Right renal cortex interstitium (tissue), 3 donors: ENCODE results near the gene IYD. TPM values are rescaled to one million over a fixed set of nuclear protein-coding genes. Genes with fewer than 3 reads are reported as not detected.
A peak's percentile ranks its signal among the peaks of the same experiment; 100 is the strongest.
"Not testable (repeated sequence)": the region's sequence is repeated elsewhere in the genome, so short reads cannot be mapped to it uniquely, and the experiment has no call there.

Source experiments
- DNase-seq, 3 donors: peaks; one replicate each; pipeline ENCODE4 v3.0.0-alpha.2; 2013; ENCODE audit warnings: low read depth in 3 of 3, low spot score in 2 of 3
- polyA plus RNA-seq, 3 donors: library from polyadenylated mRNA; unstranded; fragments of 120-200 nt; gene quantifications; one replicate each; pipeline ENCODE4 v1.2.1, GENCODE V29; 2013; ENCODE audit not compliant: insufficient read length in 3 of 3

Gene IYD
- polyA plus RNA-seq, 3 donors: 3.0 to 5.5 (median 5.4) TPM

GRCh38 chr6:150426198-150426597, 57.4 kb downstream of the IYD start:
- DNase-seq: no peak

- peak in 1 of 3 donors; percentile 54 for DNase-seq
These were observed 58.3 kb downstream of the IYD start for GRCh38 chr6:150427037-150427602.

DNA sequence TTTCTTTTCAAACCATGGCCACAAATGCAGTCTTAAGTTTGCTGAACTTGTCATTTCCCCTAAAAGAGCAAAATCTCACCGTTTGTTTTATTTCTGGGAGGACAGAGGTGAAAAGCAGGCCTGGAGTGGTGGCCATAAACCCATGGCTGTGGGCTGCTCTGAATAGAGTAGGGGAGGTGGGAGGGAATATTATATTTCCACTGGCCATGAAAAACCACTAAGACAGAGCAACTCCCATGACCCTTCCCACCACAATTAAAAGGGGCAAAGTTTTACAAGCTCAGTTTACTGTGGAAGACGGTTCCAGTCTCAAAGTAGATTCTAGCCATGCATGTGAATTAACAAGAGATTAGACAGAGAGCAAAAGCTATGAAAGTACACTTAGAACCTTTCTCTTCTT, 59.0 kb downstream of the IYD start:
- no peak for DNase-seq

- DNase-seq: no peak
These were observed 62.0 kb downstream of the IYD start for GRCh38 chr6:150430815-150431214.

GRCh38 chr6:150435360-150435759, 66.5 kb downstream of the IYD start:
- DNase-seq: no peak

GRCh38 chr6:150435832-150436231, 67.0 kb downstream of the IYD start:
- DNase-seq: no peak

GRCh38 chr6:150439373-150439772, 70.6 kb downstream of the IYD start:
- no peak for DNase-seq

GRCh38 chr6:150443621-150444020, 74.8 kb downstream of the IYD start:
- no peak for DNase-seq

- no peak for DNase-seq
These were observed 75.5 kb downstream of the IYD start for GRCh38 chr6:150444308-150444707.

DNA sequence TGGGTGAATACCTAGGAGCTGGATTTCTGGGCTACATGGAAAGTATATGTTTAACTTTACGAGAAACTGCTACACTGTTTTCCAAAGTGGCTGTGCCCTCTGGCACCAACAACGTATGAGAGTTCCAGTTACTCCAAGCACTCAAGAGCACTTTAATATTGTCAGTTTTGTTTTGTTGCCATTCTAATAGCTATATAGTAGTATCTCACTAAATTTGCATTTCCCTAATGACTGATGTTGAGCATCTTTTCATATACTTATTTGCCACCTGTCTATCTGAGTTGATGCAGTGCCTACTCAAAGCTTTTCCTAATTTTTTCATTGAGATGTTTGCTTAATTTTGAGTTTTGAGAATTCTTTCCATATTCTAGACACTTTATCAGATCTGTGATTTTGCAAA, 76.7 kb downstream of the IYD start:
- no peak for DNase-seq

GRCh38 chr6:150448221-150448620, 79.4 kb downstream of the IYD start:
- DNase-seq: no peak

GRCh38 chr6:150449055-150449454, 80.2 kb downstream of the IYD start:
- DNase-seq: not testable (repeated sequence)

DNA sequence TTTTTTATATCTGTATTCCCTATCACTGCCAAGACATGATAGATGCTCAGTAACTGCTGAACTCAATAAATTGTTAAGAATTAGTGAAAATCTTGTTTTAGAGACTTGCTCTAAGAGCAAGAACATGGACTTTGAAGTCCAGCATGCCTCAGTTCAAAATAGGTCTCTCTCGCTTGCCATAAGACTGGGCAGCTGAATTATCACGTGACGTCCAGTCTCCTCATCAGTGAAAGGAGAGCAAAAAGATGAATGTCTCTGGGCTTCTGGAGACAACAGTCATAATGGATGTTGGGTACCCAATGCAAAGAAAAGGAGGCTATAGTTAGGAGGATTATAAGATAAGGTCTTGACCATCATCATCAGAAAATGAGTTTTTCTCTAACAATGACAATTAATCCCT, 82.1 kb downstream of the IYD start:
- DNase-seq: no peak

- no peak for DNase-seq
These were observed 83.1 kb downstream of the IYD start for GRCh38 chr6:150451807-150452427.

- no peak for DNase-seq
These were observed 83.8 kb downstream of the IYD start for GRCh38 chr6:150452428-150453243.

- no peak for DNase-seq
These were observed 84.5 kb downstream of the IYD start for GRCh38 chr6:150453357-150453756.

Other genes starting within 250 kb of the IYD start
- gene PPP1R14C, start 226.0 kb upstream of the IYD start, polyA plus RNA-seq: 10 to 100 TPM; 23.3 to 25.1 (median 24.7) TPM
- gene PLEKHG1, start 230.9 kb downstream of the IYD start, polyA plus RNA-seq: 10 to 100 TPM; 34.1 to 41.2 (median 35.1) TPM